ENCODE measurements around the gene GLIS1.
A peak's percentile ranks its signal among the peaks of the same experiment; 100 is the strongest.
"Not testable (repeated sequence)": the region's sequence is repeated elsewhere in the genome, so short reads cannot be mapped to it uniquely, and the experiment has no call there.

GLIS1 gene

GRCh38 chr1:53572065-53572814, 166.7 kb downstream of the GLIS1 start:
- no peak for DNase-seq (ENCODE audit: extremely low read depth in 1 of 2, low read depth in 1 of 2)

- DNase-seq (ENCODE audit: extremely low read depth in 1 of 2, low read depth in 1 of 2), result no peak
Measured at GRCh38 chr1:53568540-53568939, 170.4 kb downstream of the GLIS1 start.

- DNase-seq (ENCODE audit: extremely low read depth in 1 of 2, low read depth in 1 of 2), result no peak
Measured at GRCh38 chr1:53567851-53568250, 171.1 kb downstream of the GLIS1 start.

- no peak for DNase-seq (ENCODE audit: extremely low read depth in 1 of 2, low read depth in 1 of 2)
Measured at GRCh38 chr1:53567450-53567849, 171.5 kb downstream of the GLIS1 start.

- DNase-seq (ENCODE audit: extremely low read depth in 1 of 2, low read depth in 1 of 2), result no peak
Measured at GRCh38 chr1:53563611-53564010, 175.4 kb downstream of the GLIS1 start.

GRCh38 chr1:53562981-53563379, 176.0 kb downstream of the GLIS1 start:
- no peak for DNase-seq (ENCODE audit: extremely low read depth in 1 of 2, low read depth in 1 of 2)

GRCh38 chr1:53562291-53562980, 176.5 kb downstream of the GLIS1 start:
- peak; percentile 53 to 61 for DNase-seq (ENCODE audit: extremely low read depth in 1 of 2, low read depth in 1 of 2)

GRCh38 chr1:53561503-53562105, 177.4 kb downstream of the GLIS1 start:
- no peak for DNase-seq (ENCODE audit: extremely low read depth in 1 of 2, low read depth in 1 of 2)

- DNase-seq (ENCODE audit: extremely low read depth in 1 of 2, low read depth in 1 of 2), result no peak
Measured at GRCh38 chr1:53560581-53561502, 178.1 kb downstream of the GLIS1 start.

- no peak for DNase-seq (ENCODE audit: extremely low read depth in 1 of 2, low read depth in 1 of 2)
Measured at GRCh38 chr1:53559854-53560580, 178.9 kb downstream of the GLIS1 start.

GRCh38 chr1:53559391-53559815, 179.6 kb downstream of the GLIS1 start:
- no peak for DNase-seq (ENCODE audit: extremely low read depth in 1 of 2, low read depth in 1 of 2)

- DNase-seq (ENCODE audit: extremely low read depth in 1 of 2, low read depth in 1 of 2), result no peak
Measured at GRCh38 chr1:53558739-53559315, 180.1 kb downstream of the GLIS1 start.

GRCh38 chr1:53557830-53558738, 180.9 kb downstream of the GLIS1 start:
- DNase-seq (ENCODE audit: extremely low read depth in 1 of 2, low read depth in 1 of 2), result no peak

- DNase-seq (ENCODE audit: extremely low read depth in 1 of 2, low read depth in 1 of 2), result no peak
Measured at GRCh38 chr1:53557369-53557768, 181.6 kb downstream of the GLIS1 start.

- DNase-seq (ENCODE audit: extremely low read depth in 1 of 2, low read depth in 1 of 2), result no peak
Measured at GRCh38 chr1:53556657-53557227, 182.2 kb downstream of the GLIS1 start.

GRCh38 chr1:53555620-53556326, 183.2 kb downstream of the GLIS1 start:
- not testable (repeated sequence) for DNase-seq (ENCODE audit: extremely low read depth in 1 of 2, low read depth in 1 of 2)

GRCh38 chr1:53554592-53555305, 184.2 kb downstream of the GLIS1 start:
- DNase-seq (ENCODE audit: extremely low read depth in 1 of 2, low read depth in 1 of 2), result no peak

Measured in stimulated activated CD8-positive, alpha-beta memory T cell treated with anti-CD3 and anti-CD28 coated beads, Interleukin-7, amount 100 ng/mL, for 48 hours (primary cell).